Islet precursor cell (in vitro differentiated cells): ENCODE data around the gene STAC.
A peak's percentile ranks its signal among the peaks of the same experiment; 100 is the strongest.
"Not testable (repeated sequence)": the region's sequence is repeated elsewhere in the genome, so short reads cannot be mapped to it uniquely, and the experiment has no call there.

Experiments
- DNase-seq: peaks from one replicate; pipeline ENCODE4 v3.0.0-alpha.2; 2018

Gene STAC

GRCh38 chr3:36524560-36524959 lies 144.3 kb downstream of the STAC start:
- peak; percentile 64 for DNase-seq

- peak; percentile 63 for DNase-seq
These were observed 145.0 kb downstream of the STAC start for GRCh38 chr3:36525115-36525801.

- no peak for DNase-seq
These were observed 157.9 kb downstream of the STAC start for GRCh38 chr3:36538136-36538749.

- peak; percentile 61 for DNase-seq
These were observed 160.7 kb downstream of the STAC start for GRCh38 chr3:36540888-36541518.

GRCh38 chr3:36542186-36542585 lies 161.9 kb downstream of the STAC start:
- DNase-seq: no peak

GRCh38 chr3:36543276-36543997 lies 163.1 kb downstream of the STAC start:
- no peak for DNase-seq

GRCh38 chr3:36546226-36546625 lies 165.9 kb downstream of the STAC start:
- no peak for DNase-seq

- DNase-seq: no peak
These were observed 168.4 kb downstream of the STAC start for GRCh38 chr3:36548712-36549111.

- DNase-seq: no peak
These were observed 176.9 kb downstream of the STAC start for GRCh38 chr3:36557021-36557707.

- DNase-seq: no peak
These were observed 177.6 kb downstream of the STAC start for GRCh38 chr3:36557708-36558421.

- DNase-seq: no peak
These were observed 178.7 kb downstream of the STAC start for GRCh38 chr3:36558961-36559360.

GRCh38 chr3:36560685-36561084 lies 180.4 kb downstream of the STAC start:
- no peak for DNase-seq

GRCh38 chr3:36561601-36562000 lies 181.3 kb downstream of the STAC start:
- no peak for DNase-seq

GRCh38 chr3:36562945-36563344 lies 182.6 kb downstream of the STAC start:
- DNase-seq: no peak

GRCh38 chr3:36575241-36575640 lies 194.9 kb downstream of the STAC start:
- no peak for DNase-seq

GRCh38 chr3:36578418-36578817 lies 198.1 kb downstream of the STAC start:
- DNase-seq: not testable (repeated sequence)

- no peak for DNase-seq
These were observed 199.4 kb downstream of the STAC start for GRCh38 chr3:36579746-36580145.

- no peak for DNase-seq
These were observed 200.4 kb downstream of the STAC start for GRCh38 chr3:36580716-36581115.

- no peak for DNase-seq
These were observed 211.7 kb downstream of the STAC start for GRCh38 chr3:36591959-36592358.

GRCh38 chr3:36595511-36595910 lies 215.2 kb downstream of the STAC start:
- DNase-seq: no peak

GRCh38 chr3:36596419-36596818 lies 216.1 kb downstream of the STAC start:
- DNase-seq: no peak

GRCh38 chr3:36597422-36597821 lies 217.1 kb downstream of the STAC start:
- no peak for DNase-seq
